ENCODE data around the gene PEPD.

PEPD gene

DNA sequence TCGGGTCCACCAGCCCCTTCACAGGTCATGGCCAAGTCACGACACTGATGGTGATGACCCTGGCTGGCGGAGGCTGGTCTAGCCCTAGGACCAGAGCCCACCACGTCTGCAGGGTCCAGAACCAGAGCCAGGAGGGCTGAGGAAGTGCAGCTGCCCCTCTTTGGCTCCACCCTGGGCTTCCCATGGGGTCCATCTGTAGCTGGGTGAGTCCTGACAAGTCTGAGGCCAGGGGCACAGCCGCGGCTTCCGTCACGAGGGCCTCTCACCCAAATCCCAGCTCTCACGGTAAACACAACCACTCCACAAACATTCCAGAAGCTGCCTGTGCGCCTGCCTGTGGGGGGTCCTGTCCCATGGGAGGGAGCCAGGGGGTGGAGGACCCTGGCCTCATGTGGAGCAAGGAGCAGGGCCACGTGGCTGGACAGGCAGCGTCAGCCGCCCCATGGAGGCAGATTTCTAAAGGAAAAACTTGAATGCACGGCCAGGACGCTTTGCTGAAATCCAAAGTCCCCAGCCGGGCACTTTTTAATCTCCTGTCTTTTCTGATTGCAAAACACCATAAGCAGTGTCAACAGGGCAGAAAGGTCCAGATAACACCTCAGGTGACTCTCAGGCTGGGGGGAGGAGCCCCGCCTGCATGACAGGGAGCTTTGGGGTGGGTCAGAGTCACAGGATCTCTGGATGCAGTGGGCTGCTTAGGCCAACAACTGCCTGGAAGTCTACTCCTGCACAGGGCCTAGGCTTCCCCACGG lies 118.2 kb downstream of the PEPD start:
- Histone ChIP-seq H3K4me2 (no peak overlapping the region), H3K27me3 (ENCODE audit: insufficient read depth, low read depth) (no peaks in the 10 kb centered on the region), H3K9ac (no peak overlapping the region), H2AFZ (ENCODE audit: low read depth) (no peak overlapping the region), H3K27ac (no peak overlapping the region), H4K20me1 (ENCODE audit: insufficient read depth) (no peaks in the 10 kb centered on the region), H3K4me1 (ENCODE audit: low read depth, poor library complexity, severe bottlenecking) (no peaks in the 10 kb centered on the region), H3K4me3 (IDR thresholded peaks at IDR 0.05; ENCODE audit: insufficient read depth, low read depth, low read length) (no peak overlapping the region), H3K36me3 (ENCODE audit: insufficient read depth) (no peaks in the 10 kb centered on the region), H3K79me2 (ENCODE audit: insufficient read depth, low read depth) (no peaks in the 10 kb centered on the region)
- TF ChIP-seq, protein P1, sequence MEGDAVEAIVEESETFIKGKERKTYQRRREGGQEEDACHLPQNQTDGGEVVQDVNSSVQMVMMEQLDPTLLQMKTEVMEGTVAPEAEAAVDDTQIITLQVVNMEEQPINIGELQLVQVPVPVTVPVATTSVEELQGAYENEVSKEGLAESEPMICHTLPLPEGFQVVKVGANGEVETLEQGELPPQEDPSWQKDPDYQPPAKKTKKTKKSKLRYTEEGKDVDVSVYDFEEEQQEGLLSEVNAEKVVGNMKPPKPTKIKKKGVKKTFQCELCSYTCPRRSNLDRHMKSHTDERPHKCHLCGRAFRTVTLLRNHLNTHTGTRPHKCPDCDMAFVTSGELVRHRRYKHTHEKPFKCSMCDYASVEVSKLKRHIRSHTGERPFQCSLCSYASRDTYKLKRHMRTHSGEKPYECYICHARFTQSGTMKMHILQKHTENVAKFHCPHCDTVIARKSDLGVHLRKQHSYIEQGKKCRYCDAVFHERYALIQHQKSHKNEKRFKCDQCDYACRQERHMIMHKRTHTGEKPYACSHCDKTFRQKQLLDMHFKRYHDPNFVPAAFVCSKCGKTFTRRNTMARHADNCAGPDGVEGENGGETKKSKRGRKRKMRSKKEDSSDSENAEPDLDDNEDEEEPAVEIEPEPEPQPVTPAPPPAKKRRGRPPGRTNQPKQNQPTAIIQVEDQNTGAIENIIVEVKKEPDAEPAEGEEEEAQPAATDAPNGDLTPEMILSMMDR (conservative IDR thresholded peaks at IDR 0.05; ENCODE audit: low read depth, low read length) = no peak

DNA sequence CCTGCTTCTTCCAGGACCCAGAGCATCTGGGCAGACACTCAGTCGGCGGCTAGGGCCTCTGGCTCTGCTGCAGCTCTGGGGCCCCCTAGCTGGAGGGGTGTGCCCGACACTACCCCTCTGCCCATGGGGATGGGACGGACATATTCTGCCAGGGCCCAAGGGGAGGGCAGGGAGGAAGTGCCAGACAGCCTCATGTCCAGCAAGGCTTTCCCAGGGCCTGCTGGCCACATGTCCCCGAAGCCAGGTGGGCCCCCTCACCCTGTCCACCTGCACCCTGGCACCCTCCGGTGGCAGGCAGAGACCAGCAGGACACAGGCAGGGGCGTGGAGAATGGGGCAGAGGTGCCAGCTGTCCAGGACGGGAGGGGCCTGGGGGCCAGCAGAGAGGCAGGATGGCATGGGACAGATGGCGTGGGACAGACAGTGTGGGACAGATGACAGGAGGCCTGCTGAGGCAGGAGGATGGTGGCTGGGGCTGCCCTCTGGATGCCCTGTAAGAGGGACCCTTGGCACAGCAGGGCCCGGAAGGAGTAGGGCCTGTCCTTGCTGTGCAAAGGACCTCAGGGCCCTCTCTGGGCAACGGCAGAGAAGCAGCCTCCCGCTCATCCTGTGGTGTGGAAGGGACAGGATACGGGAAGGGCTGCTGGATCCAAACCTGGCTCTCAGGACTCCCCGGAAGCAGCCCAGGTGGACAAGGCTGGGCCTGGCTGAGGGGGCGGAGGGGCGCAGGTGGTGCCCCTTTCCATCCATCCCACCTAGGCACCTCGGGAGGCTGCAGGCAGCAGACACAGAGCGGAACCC lies 119.0 kb downstream of the PEPD start:
- H4K20me1 ChIP-seq (ENCODE audit: insufficient read depth) = no peaks in the 10 kb centered on the region
- no peak overlapping the region for H3K4me3 ChIP-seq (IDR thresholded peaks at IDR 0.05; ENCODE audit: insufficient read depth, low read depth, low read length)
- H3K4me1 ChIP-seq (ENCODE audit: low read depth, poor library complexity, severe bottlenecking) = no peaks in the 10 kb centered on the region
- H3K4me2 ChIP-seq = no peak overlapping the region
- H3K36me3 ChIP-seq (ENCODE audit: insufficient read depth) = no peaks in the 10 kb centered on the region
- H2AFZ ChIP-seq (ENCODE audit: low read depth) = no peak overlapping the region
- TF ChIP-seq, protein P1 (conservative IDR thresholded peaks at IDR 0.05; ENCODE audit: low read depth, low read length) = no peak
- H3K79me2 ChIP-seq (ENCODE audit: insufficient read depth, low read depth) = no peaks in the 10 kb centered on the region
- H3K27me3 ChIP-seq (ENCODE audit: insufficient read depth, low read depth) = no peaks in the 10 kb centered on the region
- H3K9ac ChIP-seq = no peak overlapping the region
- H3K27ac ChIP-seq = no peak overlapping the region

DNA sequence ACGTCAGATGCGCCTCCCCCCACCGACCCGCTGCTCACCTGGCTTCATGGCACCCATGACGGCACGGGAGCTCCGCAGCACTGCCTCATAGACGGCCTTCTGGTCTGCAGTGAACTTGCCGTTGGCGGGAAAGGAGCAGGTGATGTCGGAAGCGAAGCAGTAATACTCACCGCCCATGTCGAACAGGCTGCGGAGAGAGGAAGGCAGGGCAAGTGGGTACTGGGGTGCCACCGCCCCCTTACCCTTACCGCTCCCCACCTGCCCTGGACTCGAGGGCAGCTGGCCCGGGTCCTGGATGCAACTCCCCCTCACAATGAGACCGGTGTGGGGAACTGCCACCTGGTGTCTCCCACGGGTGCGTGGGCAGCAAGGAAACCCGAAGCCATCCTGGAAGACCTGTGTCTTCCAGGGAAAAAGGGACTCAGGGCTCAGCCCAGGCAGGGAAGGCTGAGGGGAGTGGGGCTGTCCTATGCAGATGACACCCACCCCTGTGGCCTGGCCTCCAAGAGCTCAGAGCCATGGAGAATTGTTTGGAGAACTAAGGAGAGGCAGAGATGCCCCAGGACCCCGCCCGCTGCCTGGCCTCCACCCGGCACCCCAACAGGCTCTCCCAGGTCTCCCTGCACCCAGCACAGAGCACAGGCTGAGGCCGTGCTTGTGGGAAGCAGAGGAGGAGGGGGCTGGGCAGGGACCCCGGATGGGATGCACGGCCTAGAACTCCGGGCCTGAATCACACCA lies 119.7 kb downstream of the PEPD start:
- Histone ChIP-seq H3K36me3 (ENCODE audit: insufficient read depth) (no peaks in the 10 kb centered on the region), H4K20me1 (ENCODE audit: insufficient read depth) (no peaks in the 10 kb centered on the region), H3K4me3 (IDR thresholded peaks at IDR 0.05; ENCODE audit: insufficient read depth, low read depth, low read length) (no peak overlapping the region), H3K4me1 (ENCODE audit: low read depth, poor library complexity, severe bottlenecking) (no peaks in the 10 kb centered on the region), H3K79me2 (ENCODE audit: insufficient read depth, low read depth) (no peaks in the 10 kb centered on the region), H3K27me3 (ENCODE audit: insufficient read depth, low read depth) (no peaks in the 10 kb centered on the region), H3K4me2 (no peak overlapping the region), H2AFZ (ENCODE audit: low read depth) (no peak overlapping the region), H3K27ac (no peak overlapping the region), H3K9ac (no peak overlapping the region)
- TF ChIP-seq, protein P1 (conservative IDR thresholded peaks at IDR 0.05; ENCODE audit: low read depth, low read length) = no peak

DNA sequence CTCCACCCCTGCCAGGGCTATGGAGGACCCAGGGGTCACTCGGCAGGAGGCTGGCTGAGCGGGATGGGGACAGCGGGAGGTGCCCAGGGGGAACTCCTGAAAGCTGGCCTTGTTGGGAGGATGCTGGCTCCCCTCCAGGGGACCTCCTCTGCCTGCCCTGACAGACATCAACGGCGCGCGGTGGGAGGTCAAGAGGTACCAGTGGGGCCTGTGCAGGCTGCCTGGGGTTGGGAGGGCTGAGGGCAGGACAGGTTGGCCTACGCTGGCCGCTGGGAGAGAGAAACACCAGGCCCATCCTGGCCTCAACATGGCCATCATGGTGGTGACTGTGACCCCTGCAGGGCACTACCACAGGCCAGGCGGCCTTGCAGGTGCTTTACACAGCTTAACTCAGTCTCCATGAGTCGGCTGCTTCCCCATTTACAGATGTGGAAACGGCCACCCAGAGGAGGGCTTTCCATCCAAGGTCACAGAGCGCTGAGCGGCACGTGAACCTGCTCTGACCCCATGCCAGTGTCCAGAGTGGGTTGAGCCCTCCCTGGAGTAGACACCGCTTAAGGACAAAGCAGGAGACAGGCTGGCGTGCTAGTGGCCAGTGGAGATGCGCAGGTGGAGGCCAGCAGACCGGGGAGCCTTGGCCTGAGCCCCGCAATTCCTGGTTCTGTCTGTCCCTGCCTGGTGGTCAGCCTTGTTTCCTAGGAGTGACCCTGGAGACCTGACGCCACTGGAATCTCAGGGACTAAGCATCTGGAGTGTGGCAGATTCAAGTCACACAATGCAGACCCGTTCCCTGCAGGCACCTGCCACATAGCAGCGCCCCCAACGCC lies 120.5 kb downstream of the PEPD start:
- no peaks in the 10 kb centered on the region for H3K79me2 ChIP-seq (ENCODE audit: insufficient read depth, low read depth)
- no peaks in the 10 kb centered on the region for H3K27me3 ChIP-seq (ENCODE audit: insufficient read depth, low read depth)
- no peak overlapping the region for H3K4me2 ChIP-seq
- no peaks in the 10 kb centered on the region for H3K4me1 ChIP-seq (ENCODE audit: low read depth, poor library complexity, severe bottlenecking)
- no peak overlapping the region for H2AFZ ChIP-seq (ENCODE audit: low read depth)
- H3K9ac ChIP-seq = no peak overlapping the region
- TF ChIP-seq, protein P1 (conservative IDR thresholded peaks at IDR 0.05; ENCODE audit: low read depth, low read length) = no peak
- no peak overlapping the region for H3K4me3 ChIP-seq (IDR thresholded peaks at IDR 0.05; ENCODE audit: insufficient read depth, low read depth, low read length)
- H3K36me3 ChIP-seq (ENCODE audit: insufficient read depth) = no peaks in the 10 kb centered on the region
- H4K20me1 ChIP-seq (ENCODE audit: insufficient read depth) = no peaks in the 10 kb centered on the region
- no peak overlapping the region for H3K27ac ChIP-seq
